Activated CD8-positive, alpha-beta memory T cell treated with anti-CD3 and anti-CD28 coated beads, Interleukin-2, amount 10 ng/mL, durations not matched to agents 7 days and 5 days (primary cell): ENCODE measurements around the gene SPO11. TPM values are rescaled to one million over a fixed set of nuclear protein-coding genes. Genes with fewer than 3 reads are reported as not detected.
A peak's percentile ranks its signal among the peaks of the same experiment; 100 is the strongest.

Source experiments
- ATAC-seq: fragments of 150-1000 bp; cut with Tn5 transposase; one replicate; pipeline ENCODE4 v1.10.0; 2021; ENCODE audit warnings: moderate library complexity
- CTCF ChIA-PET: fragments of 350-600 bp; sonication (Branson Sonifier 250); formaldehyde crosslinking; loops from one replicate; lab custom pipeline; 2021; ENCODE audit warnings: antibody characterized with exemption; lab: Charles Lee
- DNase-seq: peaks from one replicate; pipeline ENCODE4 v3.0.0-alpha.2; 2020
- H3K27ac Mint-ChIP-seq: one replicate; pipeline ENCODE4 v1.8.0; 2021; ENCODE audit warnings: mild to moderate bottlenecking, mixed read lengths
- H3K27me3 Mint-ChIP-seq: one replicate; pipeline ENCODE4 v1.8.0; 2021; ENCODE audit warnings: mixed read lengths
- H3K36me3 Mint-ChIP-seq: one replicate; pipeline ENCODE4 v1.8.0; 2021; ENCODE audit warnings: mild to moderate bottlenecking, mixed read lengths
- H3K4me1 Mint-ChIP-seq: one replicate; pipeline ENCODE4 v1.8.0; 2021; ENCODE audit warnings: mixed read lengths
- H3K4me3 Mint-ChIP-seq: one replicate; pipeline ENCODE4 v1.8.0; 2021; ENCODE audit warnings: mild to moderate bottlenecking, moderate library complexity, mixed read lengths
- H3K9me3 Mint-ChIP-seq: one replicate; pipeline ENCODE4 v1.8.0; 2022; ENCODE audit warnings: low read depth, mixed read lengths
- total RNA-seq, 2 experiments: library from RNA; stranded (reverse); gene quantifications; one replicate each; pipeline ENCODE4 v1.2.3, GENCODE V29; 2021

SPO11 gene
- total RNA-seq, 2 experiments from 2014 or later = not detected

DNA sequence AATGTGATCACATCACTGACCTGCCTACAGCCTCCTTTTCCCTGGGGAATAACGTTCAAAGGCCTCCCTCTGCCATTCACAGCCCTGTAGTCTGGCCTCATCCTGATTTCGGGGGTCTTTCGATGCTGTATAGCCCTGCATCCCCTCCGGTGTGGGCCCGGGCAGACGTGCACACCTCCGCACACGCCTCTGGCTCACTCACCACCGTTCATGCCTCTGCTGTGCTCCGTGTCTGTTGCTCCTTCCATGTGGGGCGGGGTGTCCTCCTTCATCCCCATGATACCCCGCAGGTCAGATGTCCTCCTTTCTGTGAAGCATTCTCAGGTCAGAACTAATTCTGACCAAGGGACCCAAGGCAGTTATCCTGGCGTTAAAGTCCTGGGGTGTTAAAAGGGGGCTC, 47.7 kb downstream of the SPO11 start:
- Mint-ChIP-seq H3K4me1 (peaks cover 42% of the 10 kb centered on the region), H3K4me3 (no peak overlapping the region), H3K9me3 (no peaks in the 10 kb centered on the region), H3K36me3 (peaks cover 38% of the 10 kb centered on the region), H3K27ac (no peak overlapping the region), H3K27me3 (no peaks in the 10 kb centered on the region)
- CTCF ChIA-PET = interaction anchor here (1.0 to 5.0 kb wide), 2 partner anchors 119 to 217 kb away, joined by 4 to 27 read pairs; no protein-coding TSS in a partner anchor
- DNase-seq (no peak), ATAC-seq (no peak)

DNA sequence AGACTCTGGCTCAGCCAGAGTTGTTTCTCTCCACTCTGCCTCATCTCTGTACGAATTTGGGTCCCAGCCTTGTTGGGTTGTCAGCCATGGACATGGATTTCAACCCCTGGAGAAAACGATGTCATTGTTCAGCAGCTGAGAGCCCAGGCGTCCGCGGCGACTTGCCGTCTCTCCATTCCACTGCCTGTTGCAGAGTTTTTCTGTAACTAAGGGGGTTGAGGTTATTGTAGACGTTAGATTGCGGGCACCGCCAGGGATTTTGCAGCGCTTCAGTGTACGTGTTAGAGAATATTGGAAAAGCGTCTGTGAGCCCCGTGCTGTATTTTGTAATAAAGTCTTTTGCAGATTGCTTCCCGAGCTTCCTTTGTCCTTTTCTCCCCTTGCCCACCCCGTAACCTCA, 48.5 kb downstream of the SPO11 start:
- ATAC-seq (no peak), DNase-seq (no peak)
- Mint-ChIP-seq H3K27me3 (no peaks in the 10 kb centered on the region), H3K9me3 (no peaks in the 10 kb centered on the region), H3K4me1 (peaks cover 48% of the 10 kb centered on the region), H3K4me3 (no peak overlapping the region), H3K36me3 (peaks cover 38% of the 10 kb centered on the region), H3K27ac (no peak overlapping the region)
- CTCF ChIA-PET = interaction anchor here (1.0 to 5.0 kb wide), 2 partner anchors 12 to 118 kb away, joined by 4 to 27 read pairs; no protein-coding TSS in a partner anchor

DNA sequence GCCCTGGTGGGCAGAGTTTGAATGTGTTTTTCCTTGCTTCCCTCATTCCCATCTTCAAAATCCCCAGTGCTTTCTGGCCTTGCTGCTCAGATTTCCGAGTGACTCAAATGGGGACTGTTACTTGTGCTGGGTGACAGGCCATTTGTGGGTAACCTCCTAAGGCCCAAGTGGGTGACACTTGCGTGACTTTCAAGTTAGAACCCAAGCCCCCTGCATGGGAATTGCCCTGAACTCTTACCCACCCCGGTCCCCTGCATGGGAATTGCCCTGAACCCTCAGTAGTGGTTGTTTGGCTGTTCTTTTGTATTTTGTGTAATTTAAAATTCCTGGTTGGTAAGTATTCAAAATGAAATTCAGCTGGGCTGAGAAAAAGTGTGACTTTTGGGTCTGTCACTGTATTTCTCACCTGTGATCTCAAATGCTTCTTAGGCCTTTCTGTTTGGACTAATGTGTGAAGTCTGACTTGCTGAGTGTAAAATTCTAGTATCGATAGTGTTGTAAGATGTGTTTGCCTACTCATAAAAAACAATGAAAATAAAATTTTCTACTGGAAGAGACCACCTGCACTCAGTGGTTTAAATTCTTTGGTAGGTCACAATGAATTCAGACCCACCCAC, 49.2 kb downstream of the SPO11 start:
- CTCF ChIA-PET = interaction anchor here (0.9 to 5.0 kb wide), 12 partner anchors 9 to 236 kb away, joined by 3 to 27 read pairs (median 4); no protein-coding TSS in a partner anchor
- Mint-ChIP-seq H3K27ac (peak overlapping the region; percentile 39), H3K36me3 (peaks cover 32% of the 10 kb centered on the region), H3K4me1 (peaks cover 53% of the 10 kb centered on the region), H3K4me3 (no peak overlapping the region), H3K27me3 (no peaks in the 10 kb centered on the region), H3K9me3 (no peaks in the 10 kb centered on the region)
- no peak for DNase-seq
- ATAC-seq = no peak

DNA sequence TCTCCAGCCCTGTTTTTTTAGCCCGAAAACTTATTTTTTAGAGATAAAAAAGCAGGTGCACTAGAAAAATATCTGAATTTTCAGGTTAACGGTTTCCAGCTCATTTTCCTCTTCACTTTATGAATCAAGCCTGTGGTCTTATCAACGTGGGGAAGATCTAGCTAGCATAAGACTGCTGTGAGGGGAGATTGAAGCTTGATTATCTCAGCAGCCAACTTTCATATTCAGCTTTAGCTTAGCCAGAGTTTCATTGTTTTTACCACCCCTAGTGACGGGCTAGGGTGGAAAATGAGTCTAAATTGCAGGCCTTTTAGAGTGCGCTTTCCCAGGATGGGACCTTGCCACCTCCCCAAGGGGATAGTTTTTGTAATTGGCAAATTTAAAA, 49.7 kb downstream of the SPO11 start:
- CTCF ChIA-PET = interaction anchor here (0.9 to 5.0 kb wide), 13 partner anchors 9 to 236 kb away, joined by 3 to 27 read pairs (median 4); no protein-coding TSS in a partner anchor
- H3K4me3 Mint-ChIP-seq = no peak overlapping the region
- peak; percentile 24 for ATAC-seq

DNA sequence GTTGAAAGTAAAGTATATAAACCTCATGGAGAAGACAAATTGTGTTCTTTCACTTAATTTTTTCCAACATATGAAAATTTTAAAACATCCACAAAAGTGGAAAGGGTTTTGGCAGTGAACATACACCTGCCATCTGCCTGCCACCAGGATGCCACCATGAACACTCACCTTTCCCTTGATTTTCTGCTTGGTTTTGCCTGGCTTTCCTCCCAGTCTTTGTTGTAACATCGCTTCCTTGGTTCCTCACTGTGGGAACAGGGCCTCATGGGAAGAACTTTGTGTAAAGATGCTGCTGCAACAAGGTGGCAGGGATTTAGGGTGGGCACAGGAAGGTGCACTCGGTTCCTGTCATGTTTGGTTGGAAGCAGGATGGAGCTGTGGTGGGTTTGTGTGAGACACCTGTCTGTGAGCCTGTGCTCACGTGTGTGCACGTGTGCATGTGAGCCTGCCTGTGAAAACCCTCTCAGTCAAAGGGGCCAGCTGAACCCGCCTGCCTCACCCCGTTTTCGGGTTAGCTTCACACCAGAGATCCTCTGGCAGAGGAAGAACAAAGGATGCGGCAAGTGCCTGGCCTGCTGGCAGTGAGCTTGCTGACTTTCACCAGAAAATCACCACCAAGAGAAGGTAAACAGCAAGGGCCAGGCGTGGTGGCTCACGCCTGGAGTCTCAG, 50.6 kb downstream of the SPO11 start:
- DNase-seq (no peak), ATAC-seq (no peak)
- H3K4me3 Mint-ChIP-seq = no peak overlapping the region
- CTCF ChIA-PET = interaction anchor here (1.0 to 5.0 kb wide), 10 partner anchors 10 to 235 kb away, joined by 3 to 27 read pairs (median 5); no protein-coding TSS in a partner anchor
- H3K27me3 Mint-ChIP-seq = no peaks in the 10 kb centered on the region
- H3K36me3 Mint-ChIP-seq = peaks cover 23% of the 10 kb centered on the region
- no peaks in the 10 kb centered on the region for H3K9me3 Mint-ChIP-seq
- peaks cover 51% of the 10 kb centered on the region for H3K4me1 Mint-ChIP-seq
- no peak overlapping the region for H3K27ac Mint-ChIP-seq

More for the DNA sequence above, 49.7 kb downstream of the SPO11 start:
- Mint-ChIP-seq H3K36me3 (peaks cover 29% of the 10 kb centered on the region), H3K4me1 (peaks cover 52% of the 10 kb centered on the region), H3K9me3 (no peaks in the 10 kb centered on the region), H3K27me3 (no peaks in the 10 kb centered on the region), H3K27ac (peak overlapping the region; percentile 25)
- DNase-seq = no peak

DNA sequence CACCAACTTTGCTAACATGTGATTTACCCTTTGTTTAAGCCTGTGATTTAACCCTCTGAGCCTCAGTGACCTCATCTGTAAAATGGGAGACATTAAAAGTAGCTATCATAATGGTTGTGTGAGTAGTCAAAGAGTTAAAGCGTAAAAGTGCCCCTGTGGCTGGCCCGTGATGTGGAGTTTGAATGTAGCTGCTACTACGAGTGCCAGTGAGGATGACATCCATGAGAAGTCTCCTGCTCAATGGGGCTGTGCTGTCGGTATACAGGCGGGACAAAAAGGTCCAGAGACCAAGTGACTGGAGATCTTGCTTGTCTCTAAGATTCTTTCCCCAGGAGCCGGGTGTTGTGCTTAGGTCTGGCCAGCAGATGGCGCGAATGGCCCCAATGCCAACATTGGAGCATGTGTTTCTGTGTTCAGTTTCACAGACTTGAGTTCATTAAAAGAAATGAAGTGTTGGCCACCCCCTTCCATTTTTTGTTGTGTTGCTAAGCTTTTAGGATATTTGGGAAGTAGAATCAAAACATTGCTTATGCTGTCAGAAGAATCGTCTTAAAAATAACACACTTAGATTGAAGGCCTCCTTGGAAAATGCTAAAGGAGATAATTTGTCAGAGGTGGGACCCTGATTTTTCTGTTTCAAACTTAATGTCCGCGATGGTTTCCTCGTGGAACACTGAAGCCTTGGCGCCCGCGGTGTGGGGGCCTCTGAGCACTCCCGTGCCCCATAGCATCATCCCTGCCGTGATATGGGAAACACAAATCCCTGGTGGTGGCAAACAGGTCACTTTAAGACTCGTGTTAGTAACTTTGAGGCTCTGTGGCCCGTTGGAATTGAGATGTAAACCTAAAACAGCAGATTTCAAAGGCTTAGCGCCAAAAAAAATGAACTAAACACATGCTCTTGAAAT, 52.2 kb downstream of the SPO11 start:
- Mint-ChIP-seq H3K4me3 (no peak overlapping the region), H3K36me3 (peaks cover 18% of the 10 kb centered on the region)
- CTCF ChIA-PET = interaction anchor here (0.7 to 5.0 kb wide), 22 partner anchors 8 to 214 kb away, joined by 3 to 27 read pairs (median 4); partner anchors contain the start of gene RBM38

DNA sequence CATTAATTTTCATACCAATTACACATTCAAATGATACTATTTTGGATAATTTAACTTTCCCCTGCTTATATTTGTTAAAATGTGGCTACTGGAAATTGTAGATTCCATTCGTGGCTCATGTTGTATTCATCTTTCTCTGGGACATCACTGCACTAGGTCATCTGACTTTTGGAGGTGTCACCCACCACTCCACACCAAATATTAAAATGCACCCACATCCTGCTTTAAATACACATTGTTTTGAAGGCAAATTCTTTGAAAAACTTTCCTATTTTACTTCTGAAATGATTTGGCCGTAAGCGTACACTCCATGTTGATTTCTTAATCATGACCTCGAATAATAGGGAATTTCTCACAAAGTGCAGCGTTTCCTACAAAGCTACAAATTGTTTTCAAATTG, 52.9 kb downstream of the SPO11 start:
- Mint-ChIP-seq H3K4me3 (no peak overlapping the region), H3K36me3 (peaks cover 11% of the 10 kb centered on the region)

More for the DNA sequence above, 52.2 kb downstream of the SPO11 start:
- Mint-ChIP-seq H3K27ac (no peak overlapping the region), H3K27me3 (no peaks in the 10 kb centered on the region), H3K9me3 (no peaks in the 10 kb centered on the region), H3K4me1 (peaks cover 51% of the 10 kb centered on the region)
- ATAC-seq (peak; percentile 63), DNase-seq (peak; percentile 89)

DNA sequence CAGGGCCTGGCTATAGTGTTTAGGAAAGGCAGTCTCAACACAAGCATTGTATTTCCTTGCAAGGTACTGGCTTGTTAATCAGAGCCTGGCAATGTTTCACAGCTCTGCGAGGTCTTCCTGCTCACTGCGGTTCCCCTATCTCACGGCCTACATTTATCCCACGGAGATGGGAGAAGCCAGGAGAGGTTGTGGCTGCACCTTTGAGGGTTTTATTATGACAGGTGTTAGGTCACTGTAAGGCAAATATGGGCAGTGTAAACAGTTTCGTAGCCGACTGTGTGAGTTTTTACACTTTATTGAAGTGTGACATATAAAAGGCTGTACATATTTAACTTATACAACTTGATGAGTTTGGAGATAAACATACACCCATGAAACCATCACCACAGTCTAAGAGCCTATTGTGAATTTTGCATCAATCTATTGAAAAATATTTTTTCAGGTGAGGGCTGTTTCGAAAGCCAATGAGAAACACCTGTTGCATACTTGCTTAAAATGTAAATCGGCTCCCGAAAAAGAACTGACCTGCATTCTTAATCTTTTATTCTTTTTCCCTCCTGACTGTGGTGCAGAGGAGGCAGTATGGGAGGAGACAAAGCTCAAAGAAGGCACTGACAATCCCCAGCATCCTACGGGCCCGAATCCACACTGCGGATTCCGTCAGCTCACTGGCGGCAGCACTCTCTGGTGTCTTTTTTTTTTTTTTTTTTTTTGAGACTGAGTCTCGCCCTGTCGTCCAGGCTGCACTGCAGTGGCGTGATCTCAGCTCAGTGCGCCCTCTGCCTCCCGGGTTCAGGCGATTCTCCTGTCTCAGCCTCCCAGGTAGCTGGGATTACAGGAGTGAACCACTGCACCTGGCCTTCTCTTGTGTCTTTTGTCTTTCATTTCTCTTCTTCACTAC, 54.1 kb downstream of the SPO11 start:
- H3K36me3 Mint-ChIP-seq = peaks cover 6% of the 10 kb centered on the region
- H3K9me3 Mint-ChIP-seq = no peaks in the 10 kb centered on the region
- CTCF ChIA-PET = interaction anchor here (0.7 to 3.1 kb wide), 9 partner anchors 10 to 112 kb away, joined by 3 to 10 read pairs (median 3); no protein-coding TSS in a partner anchor
- no peak for ATAC-seq
- no peak for DNase-seq
- peaks cover 34% of the 10 kb centered on the region for H3K4me1 Mint-ChIP-seq
- no peaks in the 10 kb centered on the region for H3K27me3 Mint-ChIP-seq
- no peak overlapping the region for H3K27ac Mint-ChIP-seq
- no peak overlapping the region for H3K4me3 Mint-ChIP-seq

More for the DNA sequence above, 52.9 kb downstream of the SPO11 start:
- Mint-ChIP-seq H3K27ac (no peak overlapping the region), H3K9me3 (no peaks in the 10 kb centered on the region), H3K27me3 (no peaks in the 10 kb centered on the region), H3K4me1 (peaks cover 44% of the 10 kb centered on the region)
- CTCF ChIA-PET = interaction anchor here (0.7 to 5.0 kb wide), 18 partner anchors 8 to 120 kb away, joined by 3 to 27 read pairs (median 4); partner anchors contain the start of gene RBM38
- DNase-seq = no peak
- no peak for ATAC-seq

DNA sequence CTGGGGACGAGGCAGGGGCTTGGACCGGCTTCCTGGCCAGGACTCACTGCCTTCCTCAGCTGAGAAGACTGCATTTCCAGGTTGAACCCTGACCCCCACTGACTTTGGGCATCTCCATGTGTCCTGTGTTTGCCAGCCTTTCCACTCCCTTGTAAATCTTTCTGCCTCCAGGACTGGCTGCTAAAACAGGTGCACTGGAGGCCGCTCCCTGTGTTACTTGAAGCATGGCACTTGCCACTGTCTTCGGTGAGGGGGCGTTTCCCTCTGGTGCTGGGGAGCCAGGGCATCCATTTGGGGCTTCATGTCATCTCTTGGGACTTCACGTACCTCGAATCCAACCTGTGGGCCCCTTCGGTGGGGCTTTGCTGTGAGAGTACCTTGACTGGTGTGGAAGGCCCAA, 54.9 kb downstream of the SPO11 start:
- no peak overlapping the region for H3K27ac Mint-ChIP-seq
- no peak overlapping the region for H3K4me3 Mint-ChIP-seq
- CTCF ChIA-PET = interaction anchor here (1.1 to 1.2 kb wide), 2 partner anchors 9 to 109 kb away, joined by 3 read pairs; no protein-coding TSS in a partner anchor
- H3K27me3 Mint-ChIP-seq = no peaks in the 10 kb centered on the region
- H3K9me3 Mint-ChIP-seq = no peaks in the 10 kb centered on the region
- ATAC-seq = no peak
- peaks cover 30% of the 10 kb centered on the region for H3K4me1 Mint-ChIP-seq
- H3K36me3 Mint-ChIP-seq = peaks cover 4% of the 10 kb centered on the region
- no peak for DNase-seq

DNA sequence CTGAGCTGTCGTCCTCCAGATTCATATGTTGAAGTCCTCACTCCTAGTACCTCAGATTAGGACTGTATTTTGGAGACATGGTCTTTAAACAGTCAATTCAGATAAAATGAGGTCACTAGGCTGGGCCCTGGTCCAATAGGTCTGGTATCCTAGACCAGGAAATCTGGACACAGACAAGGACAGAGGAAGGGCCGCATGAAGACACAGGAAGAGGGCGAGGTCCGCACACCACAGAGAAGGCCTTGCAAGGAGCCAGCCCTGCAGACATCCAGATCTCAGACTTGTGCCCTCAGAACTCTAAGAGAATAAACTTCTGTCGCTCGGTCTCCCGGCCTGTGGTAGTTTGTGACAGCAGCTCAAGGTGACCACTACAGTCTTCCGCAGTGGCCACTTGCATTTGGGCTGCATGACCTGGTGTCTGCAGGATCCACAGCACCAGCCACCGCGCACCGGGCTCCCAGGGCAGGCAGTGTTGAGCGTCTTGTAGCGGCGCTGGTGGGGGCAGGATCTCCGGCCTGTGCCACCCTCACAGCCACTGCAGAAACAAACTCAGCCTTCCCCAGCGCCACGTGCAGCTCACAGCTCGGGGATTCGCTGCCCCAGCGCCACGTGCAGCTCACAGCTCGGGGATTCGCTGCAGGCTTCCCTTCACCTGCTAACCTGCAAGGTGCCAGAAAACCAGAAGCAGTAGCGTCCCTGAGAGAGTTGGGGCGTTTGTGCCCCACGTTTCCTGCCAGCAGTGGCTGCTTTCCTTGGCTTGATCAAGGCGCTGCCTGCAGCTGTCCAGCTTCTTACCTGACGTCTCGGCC, 55.6 kb downstream of the SPO11 start:
- CTCF ChIA-PET = interaction anchor here (1.1 kb wide), 1 partner anchor 107 kb away, joined by 3 read pairs; no protein-coding TSS in a partner anchor
- H3K4me3 Mint-ChIP-seq = no peak overlapping the region
- H3K9me3 Mint-ChIP-seq = no peaks in the 10 kb centered on the region
- no peaks in the 10 kb centered on the region for H3K27me3 Mint-ChIP-seq
- H3K36me3 Mint-ChIP-seq = peaks cover 3% of the 10 kb centered on the region
- ATAC-seq = no peak
- no peak overlapping the region for H3K27ac Mint-ChIP-seq
- H3K4me1 Mint-ChIP-seq = peaks cover 31% of the 10 kb centered on the region
- DNase-seq = no peak

DNA sequence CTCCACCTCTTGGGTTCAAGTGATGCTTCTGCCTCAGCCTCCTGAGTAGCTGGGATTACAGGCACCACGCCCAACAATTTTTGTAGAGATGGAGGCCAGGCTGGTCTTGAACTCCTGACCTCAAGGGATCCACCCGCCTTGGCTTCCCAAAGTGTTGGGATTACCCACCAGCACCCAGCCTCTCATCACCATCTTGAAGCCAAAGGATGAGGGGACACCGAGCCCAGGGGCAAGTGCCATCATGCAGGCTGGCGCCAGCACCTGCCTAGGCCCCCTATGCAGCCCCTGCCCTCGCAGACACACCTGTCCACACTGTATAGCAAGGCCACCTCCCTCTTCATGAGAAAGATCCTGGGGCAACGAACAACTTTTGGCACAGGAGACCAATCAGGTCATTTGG, 56.3 kb downstream of the SPO11 start:
- no peak for DNase-seq
- Mint-ChIP-seq H3K27ac (no peak overlapping the region), H3K27me3 (no peaks in the 10 kb centered on the region), H3K36me3 (peaks cover under 1% of the 10 kb centered on the region), H3K4me3 (no peak overlapping the region), H3K9me3 (no peaks in the 10 kb centered on the region), H3K4me1 (peaks cover 33% of the 10 kb centered on the region)
- CTCF ChIA-PET = interaction anchor here (1.1 kb wide), 1 partner anchor 107 kb away, joined by 3 read pairs; no protein-coding TSS in a partner anchor
- no peak for ATAC-seq
